SK-N-SH treated with all-trans-retinoic acid at 6 μM for 48 hours (cell line): ENCODE measurements around the gene AIP.
"Not testable (repeated sequence)": the region's sequence is repeated elsewhere in the genome, so short reads cannot be mapped to it uniquely, and the experiment has no call there.

Source experiments
- BACH2 ChIP-seq: fragments of 250-450 bp; sonication (Bioruptor Pico); IDR thresholded peaks from 2 replicates; pipeline ENCODE4 v1.9.0; 2021; ENCODE audit warnings: mild to moderate bottlenecking, borderline replicate concordance
- CREB5 ChIP-seq: fragments of 250-450 bp; sonication (Bioruptor Pico); IDR thresholded peaks from 2 replicates; pipeline ENCODE4 v1.5.1; 2020; ENCODE audit warnings: low read depth, mild to moderate bottlenecking, moderate library complexity
- CSDC2 ChIP-seq: fragments of 250-450 bp; sonication (Bioruptor Pico); IDR thresholded peaks from 2 replicates; pipeline ENCODE4 v1.5.0; 2020; ENCODE audit warnings: mild to moderate bottlenecking, moderate library complexity
- CSRNP3 ChIP-seq: fragments of 250-450 bp; sonication (Bioruptor Pico); IDR thresholded peaks from 2 replicates; pipeline ENCODE4 v1.5.1; 2021; ENCODE audit warnings: mild to moderate bottlenecking, moderate library complexity
- GLIS3 ChIP-seq: fragments of 250-450 bp; sonication (Bioruptor Pico); IDR thresholded peaks from 2 replicates; pipeline ENCODE4 v1.5.0; 2020; ENCODE audit warnings: mild to moderate bottlenecking, moderate library complexity
- OSR1 ChIP-seq: fragments of 250-450 bp; sonication (Bioruptor Pico); IDR thresholded peaks from 2 replicates; pipeline ENCODE4 v1.8.0; 2022; ENCODE audit warnings: moderate library complexity, mild to moderate bottlenecking, inconsistent platforms
- RARB ChIP-seq: fragments of 250-450 bp; sonication (Bioruptor Pico); IDR thresholded peaks from 2 replicates; pipeline ENCODE4 v1.8.0; 2021; ENCODE audit warnings: mild to moderate bottlenecking, moderate library complexity
- ZFP3 ChIP-seq: fragments of 250-450 bp; sonication (Bioruptor Pico); IDR thresholded peaks from 2 replicates; pipeline ENCODE4 v1.5.0; 2020; ENCODE audit warnings: mild to moderate bottlenecking, moderate library complexity
- ZFP30 ChIP-seq: fragments of 450-650 bp; formaldehyde crosslinking; IDR thresholded peaks from 2 replicates; pipeline ENCODE4 v1.5.0; 2022; ENCODE audit warnings: mild to moderate bottlenecking, moderate library complexity
- ZNF565 ChIP-seq: fragments of 450-650 bp; formaldehyde crosslinking; conservative IDR thresholded peaks from 2 replicates; pipeline ENCODE4 v1.5.0; 2020; ENCODE audit warnings: low read depth, mild to moderate bottlenecking, moderate library complexity
- TF ChIP-seq, protein P1 (sequence below): fragments of 250-450 bp; sonication (Bioruptor Pico); IDR thresholded peaks from 2 replicates; pipeline ENCODE4 v1.8.0; 2020; ENCODE audit warnings: mild to moderate bottlenecking, moderate library complexity, borderline replicate concordance

- TF ChIP-seq CSDC2 (CRISPR knock-in tag); CREB5 (CRISPR knock-in tag); CSRNP3; ZFP30; BACH2; ZFP3 (CRISPR knock-in tag); GLIS3 (CRISPR knock-in tag); RARB (CRISPR knock-in tag); ZNF565 (CRISPR knock-in tag); OSR1 (CRISPR knock-in tag): not testable (repeated sequence)
- TF ChIP-seq, protein P1, sequence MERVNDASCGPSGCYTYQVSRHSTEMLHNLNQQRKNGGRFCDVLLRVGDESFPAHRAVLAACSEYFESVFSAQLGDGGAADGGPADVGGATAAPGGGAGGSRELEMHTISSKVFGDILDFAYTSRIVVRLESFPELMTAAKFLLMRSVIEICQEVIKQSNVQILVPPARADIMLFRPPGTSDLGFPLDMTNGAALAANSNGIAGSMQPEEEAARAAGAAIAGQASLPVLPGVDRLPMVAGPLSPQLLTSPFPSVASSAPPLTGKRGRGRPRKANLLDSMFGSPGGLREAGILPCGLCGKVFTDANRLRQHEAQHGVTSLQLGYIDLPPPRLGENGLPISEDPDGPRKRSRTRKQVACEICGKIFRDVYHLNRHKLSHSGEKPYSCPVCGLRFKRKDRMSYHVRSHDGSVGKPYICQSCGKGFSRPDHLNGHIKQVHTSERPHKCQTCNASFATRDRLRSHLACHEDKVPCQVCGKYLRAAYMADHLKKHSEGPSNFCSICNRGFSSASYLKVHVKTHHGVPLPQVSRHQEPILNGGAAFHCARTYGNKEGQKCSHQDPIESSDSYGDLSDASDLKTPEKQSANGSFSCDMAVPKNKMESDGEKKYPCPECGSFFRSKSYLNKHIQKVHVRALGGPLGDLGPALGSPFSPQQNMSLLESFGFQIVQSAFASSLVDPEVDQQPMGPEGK (CRISPR knock-in tag): not testable (repeated sequence)
Measured at GRCh38 chr11:67485873-67486361, 3.1 kb downstream of the AIP start.
